ENCODE data around the gene TEX48. TPM values are rescaled to one million over a fixed set of nuclear protein-coding genes. Genes with fewer than 3 reads are reported as not detected.

Gene TEX48
- total and polyA plus RNA-seq, 2 experiments from 2014 or later: not detected

- no peak for TF ChIP-seq ETS1 (IDR thresholded peaks at IDR 0.05)
- no peak for TF ChIP-seq EZH2phosphoT487 (IDR thresholded peaks at IDR 0.05; ENCODE audit: unreplicated experiment)
These were observed 3.2 kb downstream of the TEX48 start (continued) for GRCh38 chr9:114678795-114679194.

GRCh38 chr9:114678130-114678529, 3.9 kb downstream of the TEX48 start:
- Histone ChIP-seq H3K4me3 (no peak overlapping the region), H3F3A (replicated peaks; ENCODE audit: low read depth) (no peaks in the 10 kb centered on the region), H3K36me3 (ENCODE audit: insufficient read depth) (no peaks in the 10 kb centered on the region), H4K20me1 (replicated peaks; ENCODE audit: insufficient read depth) (no peaks in the 10 kb centered on the region), H3K27me3 (ENCODE audit: insufficient read depth) (no peaks in the 10 kb centered on the region), H3K27ac (ENCODE audit: low read depth) (no peak overlapping the region), H3K9me2 (ENCODE audit: insufficient read depth) (no peaks in the 10 kb centered on the region), H3K4me1 (ENCODE audit: insufficient read depth) (no peaks in the 10 kb centered on the region), H3K4me2 (no peak overlapping the region), H2AFZ (no peak overlapping the region), H3K79me2 (replicated peaks; ENCODE audit: insufficient read depth) (no peaks in the 10 kb centered on the region)
- no peak for TF ChIP-seq JUNB (IDR thresholded peaks at IDR 0.05; ENCODE audit: unreplicated experiment)
- TF ChIP-seq STAT1 (IDR thresholded peaks at IDR 0.05; ENCODE audit: unreplicated experiment): no peak
- TF ChIP-seq REST (IDR thresholded peaks at IDR 0.05; ENCODE audit: unreplicated experiment): no peak
- TF ChIP-seq ETS1 (IDR thresholded peaks at IDR 0.05): no peak
- no peak for TF ChIP-seq ZNF114 (CRISPR knock-in tag; IDR thresholded peaks at IDR 0.05)
- DNase-seq (ENCODE audit: low spot score) (no peak), ATAC-seq (no peak)
- Mint-ChIP-seq H3K27ac (no peak overlapping the region), H3K27me3 (ENCODE audit: insufficient read depth, low read depth, poor library complexity) (peaks cover 4% of the 10 kb centered on the region), H3K4me3 (no peak overlapping the region), H3K9me3 (no peaks in the 10 kb centered on the region; the same call in 2 of the 3 replicates), H3K36me3 (ENCODE audit: low read depth) (no peaks in the 10 kb centered on the region), H3K4me1 (peaks cover 5% of the 10 kb centered on the region; the same call in 1 of the 3 replicates)

- Mint-ChIP-seq H3K4me1 (peaks cover 5% of the 10 kb centered on the region; the same call in 1 of the 3 replicates), H3K4me3 (no peak overlapping the region), H3K27ac (no peak overlapping the region), H3K36me3 (ENCODE audit: low read depth) (no peaks in the 10 kb centered on the region), H3K27me3 (ENCODE audit: insufficient read depth, low read depth, poor library complexity) (peaks cover 4% of the 10 kb centered on the region), H3K9me3 (no peaks in the 10 kb centered on the region; the same call in 2 of the 3 replicates)
- H3K36me3 ChIP-seq (ENCODE audit: insufficient read depth): no peaks in the 10 kb centered on the region
- H3K79me2 ChIP-seq (replicated peaks; ENCODE audit: insufficient read depth): no peaks in the 10 kb centered on the region
- no peak overlapping the region for H2AFZ ChIP-seq
- H3K4me3 ChIP-seq: no peak overlapping the region
- H3K27ac ChIP-seq (ENCODE audit: low read depth): no peak overlapping the region
- H4K20me1 ChIP-seq (replicated peaks; ENCODE audit: insufficient read depth): no peaks in the 10 kb centered on the region
- no peak overlapping the region for H3K4me2 ChIP-seq
- H3F3A ChIP-seq (replicated peaks; ENCODE audit: low read depth): no peaks in the 10 kb centered on the region
- no peaks in the 10 kb centered on the region for H3K4me1 ChIP-seq (ENCODE audit: insufficient read depth)
- DNase-seq (ENCODE audit: low spot score) (no peak), ATAC-seq (no peak)
- H3K27me3 ChIP-seq (ENCODE audit: insufficient read depth): no peaks in the 10 kb centered on the region
- H3K9me2 ChIP-seq (ENCODE audit: insufficient read depth): no peaks in the 10 kb centered on the region
- TF ChIP-seq CREB1 (CRISPR knock-in tag; IDR thresholded peaks at IDR 0.05; ENCODE audit: low read depth): no peak
- no peak for TF ChIP-seq ETS1 (IDR thresholded peaks at IDR 0.05)
- no peak for TF ChIP-seq CTCF (conservative IDR thresholded peaks at IDR 0.05; ENCODE audit: low read depth in 2 of 2)
- TF ChIP-seq NANOG (IDR thresholded peaks at IDR 0.05; ENCODE audit: borderline replicate concordance): no peak
These were observed 4.6 kb downstream of the TEX48 start for GRCh38 chr9:114677418-114677817.
